Keratinocyte (primary cell): ENCODE measurements around the gene MAD1L1.

ENCODE experiments used
- EZH2 ChIP-seq: IDR thresholded peaks from one replicate; pipeline ENCODE4 v1.6.1; 2012; ENCODE audit warnings: inconsistent platforms, mild to moderate bottlenecking, low read length, moderate library complexity
- TF ChIP-seq, protein P1 (sequence below), 3 experiments: IDR thresholded peaks in 1 of 3; conservative IDR thresholded peaks in 1 of 3; optimal IDR thresholded peaks in 1 of 3; 2 replicates in 2 of 3; 3 replicates in 1 of 3; pipeline versions ENCODE3 to v1.5.1; 2011; ENCODE audit warnings: low read length in 3 of 3, mild to moderate bottlenecking in 3 of 3, moderate library complexity in 2 of 3, control low read depth in 1 of 3, inconsistent platforms in 1 of 3; ENCODE audit not compliant: insufficient read depth in 2 of 3; ENCODE audit errors: extremely low read depth in 1 of 3

DNA sequence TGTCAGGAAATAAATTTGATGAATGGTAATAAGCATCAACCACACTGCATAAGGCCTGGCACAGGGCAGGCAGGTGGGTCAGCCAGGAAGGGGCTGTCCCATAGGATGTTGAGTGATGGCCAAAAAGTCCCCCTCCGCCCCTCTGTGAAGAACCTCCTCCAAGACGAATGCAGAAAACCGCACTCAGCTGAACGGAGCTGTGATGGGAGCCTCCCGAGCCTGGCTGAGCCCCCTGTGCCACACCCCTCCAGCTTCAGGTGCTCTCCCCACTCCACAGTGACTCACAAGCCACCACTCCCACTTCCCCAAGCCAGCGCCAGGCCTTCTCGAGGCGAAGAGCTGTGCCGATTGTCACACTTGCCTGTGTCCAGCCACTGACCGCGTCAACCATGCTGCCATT, 184.2 kb downstream of the MAD1L1 start:
- no peak for TF ChIP-seq EZH2
- TF ChIP-seq, protein P1, sequence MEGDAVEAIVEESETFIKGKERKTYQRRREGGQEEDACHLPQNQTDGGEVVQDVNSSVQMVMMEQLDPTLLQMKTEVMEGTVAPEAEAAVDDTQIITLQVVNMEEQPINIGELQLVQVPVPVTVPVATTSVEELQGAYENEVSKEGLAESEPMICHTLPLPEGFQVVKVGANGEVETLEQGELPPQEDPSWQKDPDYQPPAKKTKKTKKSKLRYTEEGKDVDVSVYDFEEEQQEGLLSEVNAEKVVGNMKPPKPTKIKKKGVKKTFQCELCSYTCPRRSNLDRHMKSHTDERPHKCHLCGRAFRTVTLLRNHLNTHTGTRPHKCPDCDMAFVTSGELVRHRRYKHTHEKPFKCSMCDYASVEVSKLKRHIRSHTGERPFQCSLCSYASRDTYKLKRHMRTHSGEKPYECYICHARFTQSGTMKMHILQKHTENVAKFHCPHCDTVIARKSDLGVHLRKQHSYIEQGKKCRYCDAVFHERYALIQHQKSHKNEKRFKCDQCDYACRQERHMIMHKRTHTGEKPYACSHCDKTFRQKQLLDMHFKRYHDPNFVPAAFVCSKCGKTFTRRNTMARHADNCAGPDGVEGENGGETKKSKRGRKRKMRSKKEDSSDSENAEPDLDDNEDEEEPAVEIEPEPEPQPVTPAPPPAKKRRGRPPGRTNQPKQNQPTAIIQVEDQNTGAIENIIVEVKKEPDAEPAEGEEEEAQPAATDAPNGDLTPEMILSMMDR (optimal IDR thresholded peaks at IDR 0.05 in 1 of 3, IDR thresholded peaks at IDR 0.05 in 1 of 3, conservative IDR thresholded peaks at IDR 0.05 in 1 of 3; ENCODE audit: extremely low read depth in 1 of 3, insufficient read depth in 2 of 3, low read length in 3 of 3), result no peak
